ENCODE data around the gene ZC3H10.
A peak's percentile ranks its signal among the peaks of the same experiment; 100 is the strongest.

The ZC3H10 gene

DNA sequence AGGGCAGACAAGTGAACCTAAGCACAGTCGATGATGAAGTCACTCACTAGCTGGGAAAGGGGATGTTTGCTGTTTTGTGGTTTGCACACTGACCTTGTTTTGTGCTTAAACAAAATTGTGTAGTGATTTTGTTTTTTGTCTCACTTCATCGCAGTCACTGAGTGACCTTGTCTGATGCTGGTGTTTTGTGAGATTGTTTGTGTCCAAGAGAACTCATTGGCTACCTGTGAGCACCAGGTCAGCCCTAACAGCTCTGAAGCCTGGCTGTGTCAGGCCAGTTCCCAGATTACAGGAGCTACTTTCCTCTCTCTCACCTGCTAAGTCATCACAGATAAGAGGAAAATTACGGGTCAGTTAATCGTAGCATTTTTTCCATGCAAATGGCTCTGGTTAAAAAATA lies 6.1 kb downstream of the ZC3H10 start:
- no peak overlapping the region for H3K27ac ChIP-seq

DNA sequence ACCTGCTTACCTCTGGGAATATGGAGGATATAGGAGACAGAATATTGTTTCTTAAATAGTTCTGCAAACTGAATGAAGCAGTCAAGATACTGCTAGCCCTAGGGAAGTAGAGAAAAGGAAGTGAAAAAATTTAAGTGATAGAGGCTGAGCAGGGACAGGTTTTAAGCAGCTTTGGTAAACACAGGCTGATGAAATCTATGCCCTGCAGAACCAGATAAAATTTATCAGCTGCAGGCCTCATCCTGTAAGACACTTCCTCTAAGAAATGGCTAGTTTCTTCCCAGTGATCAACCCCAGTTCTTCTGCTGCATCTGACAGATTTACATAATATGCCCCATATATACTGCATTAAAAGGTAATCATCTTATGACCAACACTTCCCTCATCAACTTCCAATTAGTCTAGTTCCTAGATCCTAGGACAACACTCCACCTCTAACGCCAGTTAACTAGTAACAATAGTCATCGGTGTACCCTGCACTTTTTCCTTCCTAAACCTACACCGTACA lies 8.7 kb downstream of the ZC3H10 start:
- peak overlapping the region; percentile 81 for H3K27ac ChIP-seq
- no peak for DNase-seq (ENCODE audit: low read depth, low spot score)

More for the DNA sequence above, 6.1 kb downstream of the ZC3H10 start:
- no peak for DNase-seq (ENCODE audit: low read depth, low spot score)

DNA sequence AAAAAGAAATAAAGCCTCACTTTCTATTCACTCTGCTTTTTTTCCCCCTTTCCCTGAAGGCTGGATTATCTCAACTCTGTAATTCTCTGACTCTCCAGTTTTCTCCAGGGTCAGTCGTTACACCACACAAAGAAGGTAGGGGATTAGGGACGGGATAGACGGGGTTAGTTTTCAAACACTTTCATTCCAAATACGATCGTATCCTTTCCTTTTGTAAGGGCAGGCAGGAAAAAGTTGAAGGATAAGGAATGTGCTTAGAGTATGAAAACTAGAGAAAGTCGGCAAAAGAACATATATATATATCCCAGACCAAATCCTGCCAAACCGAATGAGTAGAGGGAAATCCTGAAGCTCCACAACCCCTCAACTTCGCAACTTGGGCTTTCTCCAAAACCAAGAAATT lies 9.4 kb downstream of the ZC3H10 start:
- DNase-seq (ENCODE audit: low read depth, low spot score), result no peak
- H3K27ac ChIP-seq, result peak overlapping the region; percentile 81

DNA sequence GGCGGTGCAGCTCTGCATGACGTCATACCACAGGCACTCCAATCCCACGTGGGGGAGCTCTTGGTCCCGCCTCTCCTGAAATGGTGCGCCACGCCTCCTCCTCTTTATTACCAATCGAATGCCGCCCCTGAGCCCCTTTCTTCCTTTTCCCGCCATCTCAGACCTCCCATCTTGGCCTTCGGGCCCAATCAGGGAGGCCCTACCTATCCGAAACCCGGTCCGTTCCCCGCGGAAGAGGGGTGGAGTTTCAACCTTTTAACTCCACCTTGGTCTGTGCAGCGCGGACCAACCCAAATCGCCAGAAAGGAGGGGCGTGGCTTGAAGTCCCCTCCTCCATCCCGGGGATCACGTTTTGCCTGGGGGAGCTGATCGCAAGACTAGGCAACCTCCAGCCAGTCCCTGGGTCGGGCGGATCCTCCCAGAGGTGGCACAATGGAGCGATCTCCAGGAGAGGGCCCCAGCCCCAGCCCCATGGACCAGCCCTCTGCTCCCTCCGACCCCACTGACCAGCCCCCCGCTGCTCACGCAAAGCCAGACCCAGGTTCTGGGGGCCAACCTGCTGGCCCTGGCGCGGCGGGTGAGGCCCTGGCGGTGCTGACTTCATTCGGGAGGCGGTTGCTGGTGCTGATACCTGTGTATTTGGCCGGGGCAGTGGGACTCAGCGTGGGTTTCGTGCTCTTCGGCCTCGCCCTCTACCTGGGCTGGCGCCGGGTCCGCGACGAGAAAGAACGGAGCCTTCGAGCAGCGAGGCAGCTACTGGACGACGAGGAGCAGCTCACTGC lies 10.0 kb downstream of the ZC3H10 start, which contains the start of gene ESYT1:
Gene ESYT1, plus strand, starts transcription at position 380 of the 782 bp plus-strand sequence. Its CDS starts 53 bp downstream, at position 433.
- peak within 1 kb of the TSS; percentile 81 for H3K27ac ChIP-seq
- DNase-seq (ENCODE audit: low read depth, low spot score), result peak; percentile 98

DNA sequence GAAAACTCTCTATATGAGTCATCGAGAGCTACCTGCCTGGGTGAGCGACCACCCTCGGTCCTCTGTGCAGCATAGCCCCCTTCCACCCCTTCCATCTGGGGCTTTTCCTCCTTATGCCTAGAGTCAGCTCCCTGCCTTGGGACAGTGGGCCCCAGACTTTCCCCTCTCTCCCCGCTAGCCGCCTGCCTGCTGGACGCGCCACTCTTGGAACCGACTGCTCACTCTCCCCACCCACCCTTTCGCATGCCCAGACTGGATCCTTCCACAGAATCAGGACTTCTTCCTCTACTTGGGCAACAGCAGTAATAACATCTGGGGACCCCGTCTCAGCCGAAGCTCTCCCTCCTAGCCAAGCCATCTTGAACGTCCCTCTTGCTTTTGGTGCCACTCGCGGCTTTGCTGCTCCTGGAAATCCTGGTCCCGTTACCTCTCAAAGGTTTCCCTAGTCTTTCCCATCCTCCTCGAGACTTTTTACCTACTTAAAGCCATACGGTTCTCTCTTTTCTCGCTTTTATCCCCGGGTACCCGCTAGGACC lies 10.7 kb downstream of the ZC3H10 start:
- H3K27ac ChIP-seq, result peak overlapping the region; percentile 81
- no peak for DNase-seq (ENCODE audit: low read depth, low spot score)

DNA sequence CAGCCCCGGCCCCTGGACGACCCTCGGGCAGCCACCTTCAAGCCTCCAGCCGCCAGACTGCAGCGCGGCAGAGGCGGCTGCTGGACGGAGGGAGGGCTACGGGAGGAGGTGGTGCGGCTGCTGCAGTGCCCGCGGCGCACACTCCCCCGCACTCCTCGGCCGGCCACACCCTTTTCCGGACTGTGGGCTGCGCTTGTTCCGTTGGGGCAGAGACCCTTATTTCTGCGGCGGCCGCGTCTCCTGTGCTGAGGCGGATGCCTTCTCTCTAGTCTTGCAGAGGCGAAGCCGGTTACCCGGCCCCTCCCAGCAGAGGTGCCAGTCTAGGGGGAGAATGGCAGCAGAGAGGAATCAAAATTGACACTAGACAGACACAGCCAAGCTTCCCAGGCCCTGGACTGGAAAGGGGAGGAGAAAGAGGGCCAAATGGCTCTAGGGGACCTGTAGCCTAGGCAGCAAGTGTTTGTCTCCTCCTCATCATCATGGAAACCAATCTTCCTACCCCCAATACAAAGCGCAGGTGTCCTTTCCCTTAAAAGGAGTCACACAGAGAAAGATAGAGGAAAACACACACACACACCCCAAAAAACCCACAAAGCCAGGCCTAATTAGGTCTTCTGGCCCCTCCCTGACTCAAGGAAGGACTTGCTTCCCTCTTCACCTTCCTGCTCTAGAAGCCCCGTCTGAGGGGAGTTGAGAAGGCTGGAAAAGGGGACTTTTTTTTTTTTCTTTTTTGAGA lies 11.3 kb downstream of the ZC3H10 start:
- no peak for DNase-seq (ENCODE audit: low read depth, low spot score)
- H3K27ac ChIP-seq, result peak overlapping the region; percentile 81

DNA sequence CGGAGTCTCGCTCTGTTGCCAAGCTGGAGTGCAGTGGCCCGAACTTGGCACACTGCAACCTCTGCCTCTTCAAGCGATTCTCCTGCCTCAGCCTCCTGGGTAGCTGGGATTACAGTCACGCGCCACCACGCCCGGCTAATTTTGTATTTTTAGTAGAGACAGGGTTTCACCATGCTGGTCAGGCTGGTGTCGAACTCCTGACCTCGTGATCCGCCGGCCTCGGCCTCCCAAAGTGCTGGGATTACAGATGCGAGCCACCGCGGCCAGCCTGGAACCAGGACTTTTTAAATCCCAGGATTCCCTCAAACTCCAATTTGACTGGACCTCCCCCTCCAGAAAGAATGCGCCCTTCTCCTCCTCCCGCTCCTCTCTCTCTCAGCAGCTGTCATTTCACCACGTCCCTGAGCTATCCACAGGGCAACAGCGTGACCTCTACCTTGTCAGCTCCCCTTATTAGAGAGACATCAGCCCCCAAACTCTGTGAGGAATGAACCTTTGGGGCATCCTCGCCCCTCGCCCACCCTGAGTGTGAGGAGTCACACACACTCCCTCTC lies 12.0 kb downstream of the ZC3H10 start:
- no peak overlapping the region for H3K27ac ChIP-seq
- no peak for DNase-seq (ENCODE audit: low read depth, low spot score)

DNA sequence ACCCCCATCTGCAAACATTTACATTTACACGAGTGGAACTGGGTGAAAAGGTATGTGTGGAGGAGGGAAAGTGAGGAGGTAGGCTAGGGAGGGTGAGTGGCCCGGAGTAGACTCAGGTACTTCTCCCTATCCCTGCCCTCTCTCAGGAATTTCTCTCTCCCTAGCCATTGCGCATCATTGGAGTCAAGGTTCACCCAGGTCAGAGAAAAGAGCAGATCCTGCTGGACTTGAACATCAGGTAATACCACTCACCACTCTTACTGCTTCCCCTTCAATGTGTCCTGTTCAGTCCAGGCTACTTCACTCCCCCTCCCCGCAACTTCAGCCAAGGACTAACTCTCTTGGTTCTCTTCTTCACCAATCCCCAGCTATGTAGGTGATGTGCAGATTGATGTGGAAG lies 12.8 kb downstream of the ZC3H10 start:
- H3K27ac ChIP-seq, result no peak overlapping the region
- DNase-seq (ENCODE audit: low read depth, low spot score), result no peak

DNA sequence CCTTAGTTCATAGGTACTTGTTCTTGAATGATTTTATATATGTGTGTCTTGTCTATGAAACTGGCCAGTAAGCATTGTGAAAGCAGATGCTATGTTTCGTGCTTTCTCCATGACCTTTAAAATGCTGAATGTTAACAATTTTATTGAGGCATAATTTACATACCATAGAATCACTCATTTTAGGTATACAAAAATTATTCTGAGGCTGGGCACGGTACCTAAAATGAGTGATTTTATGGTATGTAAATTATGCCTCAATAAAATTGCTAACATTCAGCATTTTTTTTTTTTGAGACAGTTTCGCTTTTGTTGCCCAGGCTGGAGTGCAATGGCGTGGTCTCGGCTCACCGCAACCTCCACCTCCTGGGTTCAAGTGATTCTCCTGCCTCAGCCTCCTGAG lies 16.8 kb downstream of the ZC3H10 start:
- DNase-seq (ENCODE audit: low read depth, low spot score), result no peak
- H3K27ac ChIP-seq, result no peak overlapping the region

DNA sequence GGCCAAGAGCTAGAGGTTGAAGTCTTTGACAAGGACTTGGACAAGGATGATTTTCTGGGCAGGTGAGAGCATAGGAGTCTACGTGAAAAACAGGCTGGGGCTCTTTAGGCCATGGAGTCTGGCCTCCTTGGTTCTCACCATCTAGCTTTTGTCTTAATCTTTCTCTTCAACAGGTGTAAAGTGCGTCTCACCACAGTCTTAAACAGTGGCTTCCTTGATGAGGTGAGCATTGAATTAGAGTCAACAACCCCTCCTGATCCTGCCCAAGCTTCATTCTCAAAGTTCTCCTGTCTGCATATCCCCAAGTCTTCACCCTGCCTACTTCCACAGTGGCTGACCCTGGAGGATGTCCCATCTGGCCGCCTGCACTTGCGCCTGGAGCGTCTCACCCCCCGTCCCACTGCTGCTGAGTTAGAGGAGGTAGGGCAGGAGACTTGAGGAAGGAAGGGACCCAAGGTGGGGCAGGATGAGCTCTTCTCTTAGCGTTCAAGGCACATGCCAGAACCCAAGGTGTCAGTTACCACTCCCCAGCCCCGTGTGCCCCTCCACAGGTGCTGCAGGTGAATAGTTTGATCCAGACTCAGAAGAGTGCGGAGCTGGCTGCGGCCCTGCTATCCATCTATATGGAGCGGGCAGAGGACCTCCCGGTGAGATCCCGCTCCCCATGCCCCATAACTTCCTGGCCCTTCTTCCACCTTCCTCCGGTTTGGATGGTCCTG lies 19.9 kb downstream of the ZC3H10 start:
- no peak for DNase-seq (ENCODE audit: low read depth, low spot score)
- H3K27ac ChIP-seq, result no peak overlapping the region

DNA sequence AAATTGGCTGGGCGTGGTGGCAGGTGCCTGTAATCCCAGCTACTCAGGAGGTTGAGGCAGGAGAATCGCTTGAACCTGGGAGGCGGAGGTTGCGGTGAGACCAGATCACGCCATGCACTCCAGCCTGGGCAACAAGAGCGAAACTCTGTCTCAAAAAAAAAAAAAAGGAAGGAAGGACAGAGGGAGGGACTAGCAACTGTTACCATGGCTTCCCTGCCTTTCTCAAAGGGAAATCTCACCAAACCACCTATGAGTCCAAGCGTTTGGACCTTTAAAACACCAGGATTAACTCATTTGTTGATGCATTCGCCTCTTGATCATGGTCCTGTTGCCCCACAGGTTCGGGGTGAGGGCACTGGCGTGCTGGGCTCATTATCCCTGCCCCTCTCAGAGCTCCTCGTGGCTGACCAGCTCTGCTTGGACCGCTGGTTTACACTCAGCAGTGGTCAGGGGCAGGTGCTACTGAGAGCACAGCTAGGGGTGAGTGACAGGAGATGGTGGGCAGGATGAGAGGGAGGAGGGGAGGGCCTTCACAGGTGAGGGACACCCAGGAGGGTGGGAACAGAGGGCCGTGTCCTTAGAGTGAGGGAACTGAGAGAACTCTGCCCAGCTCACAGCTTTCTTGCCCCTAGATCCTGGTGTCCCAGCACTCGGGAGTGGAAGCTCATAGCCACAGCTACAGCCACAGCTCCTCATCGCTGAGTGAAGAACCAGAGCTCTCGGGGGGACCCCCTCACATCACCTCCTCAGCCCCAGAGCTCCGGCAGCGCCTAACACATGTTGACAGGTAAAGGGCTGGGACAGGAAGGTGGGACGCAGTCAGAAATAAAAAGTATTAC lies 24.1 kb downstream of the ZC3H10 start:
- no peak overlapping the region for H3K27ac ChIP-seq
- no peak for DNase-seq (ENCODE audit: low read depth, low spot score)

DNA sequence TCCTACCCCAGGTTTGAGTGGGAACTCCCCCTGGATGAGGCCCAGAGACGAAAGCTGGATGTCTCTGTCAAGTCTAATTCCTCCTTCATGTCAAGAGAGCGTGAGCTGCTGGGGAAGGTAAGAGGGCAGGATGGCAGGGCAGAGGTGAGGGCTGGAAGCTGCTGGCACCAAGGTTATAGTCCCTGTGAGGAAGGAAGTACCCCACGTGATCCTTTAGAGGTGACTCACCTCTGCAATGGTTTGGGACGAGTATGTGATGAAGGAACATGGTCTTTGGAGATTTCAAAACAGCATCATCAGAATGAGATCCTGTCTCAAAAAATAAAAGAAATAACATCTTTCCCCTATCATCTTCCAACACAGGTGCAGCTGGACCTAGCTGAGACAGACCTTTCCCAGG lies 25.2 kb downstream of the ZC3H10 start:
- no peak for DNase-seq (ENCODE audit: low read depth, low spot score)
- H3K27ac ChIP-seq, result no peak overlapping the region

DNA sequence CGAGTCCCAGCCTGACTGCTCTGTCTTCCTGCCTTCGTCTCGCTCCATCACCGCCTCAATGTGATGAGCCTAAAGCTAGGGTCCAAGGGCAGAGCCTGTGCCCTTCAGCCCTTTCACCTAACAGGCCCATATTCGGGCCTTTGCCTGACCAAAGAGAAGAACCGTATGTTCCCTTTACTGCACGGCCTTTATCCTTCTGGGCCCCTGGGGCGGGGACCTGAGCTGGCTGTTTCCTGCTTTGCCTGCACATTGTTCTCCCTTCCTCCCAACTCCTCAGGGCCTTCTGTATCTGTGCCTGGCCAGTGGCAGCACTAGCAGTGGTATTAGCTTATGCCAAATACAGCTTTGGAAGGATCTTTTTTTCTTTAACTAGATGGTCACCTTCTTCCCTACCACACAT lies 25.8 kb downstream of the ZC3H10 start:
- no peak overlapping the region for H3K27ac ChIP-seq
- DNase-seq (ENCODE audit: low read depth, low spot score), result no peak

DNA sequence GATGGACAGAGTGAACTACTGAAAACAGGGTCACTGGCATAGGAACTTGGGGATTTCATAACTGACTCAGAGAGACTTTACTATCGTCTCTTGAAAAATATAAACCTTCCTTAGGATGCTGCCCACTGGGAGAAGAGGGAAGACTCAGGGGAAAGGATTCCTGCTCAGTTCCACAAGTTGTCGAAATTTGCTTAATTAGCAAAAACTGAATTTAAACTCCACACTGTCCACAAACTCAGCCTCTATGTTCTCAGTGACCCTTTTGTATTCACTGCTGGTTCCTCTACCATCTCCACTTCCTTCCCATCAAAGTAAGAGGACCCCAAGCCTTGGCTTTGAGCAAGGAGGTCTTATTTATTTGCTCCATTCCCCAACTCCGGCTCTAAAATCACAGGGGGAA lies 27.2 kb downstream of the ZC3H10 start:
- no peak overlapping the region for H3K27ac ChIP-seq

DNA sequence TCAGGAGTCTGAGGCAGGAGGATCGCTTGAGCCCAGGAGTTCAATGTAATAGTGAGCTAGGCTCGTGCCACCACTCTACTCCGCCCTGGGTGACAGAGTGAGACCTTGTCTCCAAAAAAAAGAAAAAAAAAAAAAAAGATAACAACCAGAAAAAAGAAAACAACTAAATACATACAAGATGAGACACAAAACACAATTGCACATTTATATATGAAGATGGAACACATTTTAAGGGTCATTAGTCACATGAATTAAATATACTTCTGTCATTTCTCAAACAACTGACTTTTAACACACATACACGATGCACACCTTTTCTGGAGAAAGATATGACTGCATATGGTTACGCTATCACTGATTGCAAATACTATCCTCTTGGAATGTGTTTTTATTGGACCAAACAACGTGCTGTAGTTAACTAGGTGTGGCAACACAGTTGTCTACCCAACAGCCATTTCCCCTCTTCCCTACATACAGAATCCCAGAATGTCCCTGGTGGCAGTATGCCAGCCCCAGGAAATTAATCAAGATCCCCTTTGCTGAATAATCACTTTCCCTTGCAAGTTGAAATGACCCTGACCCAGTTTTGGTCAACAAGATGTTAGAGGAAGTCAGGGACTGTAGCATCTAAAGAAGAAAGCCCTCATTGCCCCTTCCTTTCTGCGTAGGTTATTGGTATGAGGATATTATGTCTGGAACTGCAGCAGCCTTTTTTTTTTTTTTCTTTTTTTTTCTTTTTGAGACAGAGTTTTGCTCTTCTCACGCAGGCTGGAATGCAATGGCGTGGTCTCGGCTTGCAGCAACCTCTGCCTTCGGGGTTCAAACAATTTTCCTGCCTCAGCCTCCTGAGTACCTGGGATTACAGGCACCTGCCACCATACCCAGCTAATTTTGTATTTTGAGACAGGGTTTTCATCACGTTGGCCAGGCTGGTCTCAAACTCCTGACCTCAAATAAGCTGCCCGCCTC lies 28.7 kb downstream of the ZC3H10 start:
- no peak for DNase-seq (ENCODE audit: low read depth, low spot score)
- no peak overlapping the region for H3K27ac ChIP-seq

More for the DNA sequence above, 27.2 kb downstream of the ZC3H10 start:
- no peak for DNase-seq (ENCODE audit: low read depth, low spot score)

DNA sequence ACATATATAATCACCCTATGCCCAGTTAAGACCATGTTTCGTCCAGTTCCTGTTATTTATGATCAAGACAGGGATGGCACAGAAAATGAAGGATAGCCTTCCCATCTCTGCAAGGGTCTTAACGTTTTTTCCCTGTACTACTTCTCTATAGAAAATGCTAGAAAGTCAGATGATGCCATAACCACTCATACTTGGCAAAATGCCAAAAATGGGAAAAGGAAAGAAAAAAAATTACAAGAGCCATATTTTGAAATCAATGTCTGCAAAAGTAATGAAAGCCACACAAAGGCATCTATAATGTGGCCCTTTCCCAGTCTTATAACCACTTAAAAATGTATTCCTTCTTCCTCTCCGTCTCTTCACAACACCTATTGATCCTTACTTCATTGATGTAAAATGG lies 32.5 kb downstream of the ZC3H10 start:
- H3K27ac ChIP-seq, result no peak overlapping the region
- DNase-seq (ENCODE audit: low read depth, low spot score), result no peak

DNA sequence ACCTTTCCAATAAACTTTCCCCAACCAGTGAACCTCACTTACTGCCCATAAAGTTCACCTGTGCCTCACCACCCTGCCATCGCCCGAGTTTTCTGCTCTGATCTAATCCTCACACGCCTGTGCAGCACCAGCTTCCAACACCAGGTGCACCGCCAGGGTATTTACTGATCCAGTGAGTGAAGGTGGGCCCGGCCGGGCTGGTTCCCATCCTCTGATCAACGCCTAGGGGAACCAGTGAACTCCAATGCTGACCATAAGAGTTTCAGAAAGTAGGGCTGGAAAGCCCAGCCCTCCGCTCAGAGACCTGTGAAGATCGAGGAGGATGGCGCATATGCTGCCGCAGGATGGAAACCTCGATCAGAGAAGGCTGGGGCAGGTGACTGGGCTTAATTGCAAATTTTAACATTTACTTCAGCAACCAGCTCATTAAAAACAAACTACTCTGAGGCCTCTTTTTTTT lies 33.6 kb downstream of the ZC3H10 start:
- no peak for DNase-seq (ENCODE audit: low read depth, low spot score)
- H3K27ac ChIP-seq, result peak overlapping the region; percentile 86

DNA sequence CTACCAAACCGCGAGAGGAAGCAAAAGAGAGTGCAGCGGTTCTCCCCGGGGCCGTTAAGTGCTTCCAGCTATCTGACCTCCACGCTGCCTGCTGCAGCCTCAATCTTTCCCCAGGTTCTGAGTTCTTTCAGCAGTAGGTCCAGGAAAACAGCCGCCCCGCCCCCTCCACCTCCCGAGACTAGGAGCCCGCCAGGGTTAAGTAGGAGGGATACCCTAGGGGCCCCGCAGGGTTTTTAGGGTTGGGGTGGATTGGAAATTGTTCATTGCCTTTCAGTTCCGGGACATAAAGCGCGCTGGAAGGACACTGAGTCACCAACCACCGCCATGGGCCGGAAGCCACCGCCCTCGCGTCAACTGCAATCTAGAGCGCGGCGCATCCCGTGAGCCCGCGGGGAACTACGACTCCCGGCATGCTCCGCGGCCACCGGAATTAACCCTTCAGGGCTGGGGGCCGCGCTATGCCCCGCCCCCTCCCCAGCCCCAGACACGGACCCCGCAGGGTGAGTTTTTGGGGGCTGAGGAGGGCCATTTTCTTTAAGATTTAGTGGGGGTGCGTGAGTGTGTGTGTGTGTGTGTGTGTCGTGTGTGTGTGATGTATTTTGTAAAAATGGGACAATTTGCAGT lies 34.2 kb downstream of the ZC3H10 start, which contains the start of gene MYL6B:
Gene MYL6B, plus strand, starts transcription at position 456 of the 624 bp plus-strand sequence. CDS start 1,332 bp downstream, outside the sequence.
- peak; percentile 46 for DNase-seq (ENCODE audit: low read depth, low spot score)
- peak within 1 kb of the TSS; percentile 86 for H3K27ac ChIP-seq

Data from epithelial cell of prostate (primary cell).